Measurements from ENCODE around the gene PROZ. TPM values are rescaled to one million over a fixed set of nuclear protein-coding genes. Genes with fewer than 3 reads are reported as not detected.

PROZ gene
- total and polyA plus RNA-seq, 9 of the 15 experiments (the other 6 are each of a cell fraction or from before 2014, with no cell fraction given) = not detected

DNA sequence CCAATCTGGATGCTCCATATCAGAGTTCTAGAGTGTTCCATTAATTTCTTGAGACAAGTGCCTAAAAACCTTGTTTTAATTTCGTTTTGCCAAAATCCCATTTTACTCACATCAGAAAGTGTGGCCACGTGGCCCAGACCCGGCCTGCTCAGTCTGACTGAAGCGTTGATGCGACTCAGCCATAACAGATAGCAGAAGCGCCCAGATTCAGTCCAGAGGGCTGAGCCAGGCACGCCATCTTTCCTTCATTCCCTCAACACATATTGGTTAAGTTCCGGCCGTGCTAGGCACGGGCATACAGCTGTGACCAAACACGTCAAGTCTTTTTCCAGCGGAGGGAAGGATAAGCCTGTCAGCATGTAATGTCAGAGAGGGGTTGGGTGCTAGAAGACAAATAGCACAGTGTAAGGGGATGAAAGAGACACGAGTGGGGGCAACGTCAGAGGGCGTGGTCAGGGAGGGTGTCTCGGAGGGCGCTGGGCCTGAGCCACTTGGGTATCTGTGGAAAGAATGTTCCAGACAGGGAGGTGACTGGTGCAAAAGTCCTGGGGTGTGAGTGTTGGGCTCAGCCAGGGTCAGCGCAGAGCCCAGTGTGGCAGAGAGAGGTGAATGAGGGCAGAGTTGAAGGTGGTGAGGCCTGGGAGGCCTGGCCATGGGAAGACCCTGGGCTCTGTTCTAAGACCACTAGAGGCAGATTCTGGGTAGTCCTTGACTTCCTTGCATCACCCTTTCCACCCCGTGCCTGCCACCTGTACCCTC lies 32.8 kb upstream of the PROZ start:
- H4K20me1 ChIP-seq (replicated peaks; ENCODE audit: control insufficient read depth, insufficient read depth, low read length) = no peaks in the 10 kb centered on the region
- WGBS (ENCODE audit: insufficient coverage, low coverage, missing lambda C conversion rate) = 11% methylated on average over 16 of the region's 19 CpGs
- no peak for DNase-seq (ENCODE audit: extremely low read depth in 1 of 4, low spot score in 3 of 4)
- H3K36me3 ChIP-seq (ENCODE audit: control insufficient read depth, insufficient read depth, low read length) = no peaks in the 10 kb centered on the region
- H3K27ac ChIP-seq (ENCODE audit: extremely low read depth, low read depth, low read length) = no peak overlapping the region
- in situ Hi-C loops (cut with MboI) (no loop called here), intact Hi-C loops (cut with micrococcal nuclease) (no loop called here)
- H3K27me3 ChIP-seq (ENCODE audit: control insufficient read depth in 2 of 2, insufficient read depth in 2 of 2, low read length in 2 of 2) = peaks cover 0 to 49% of the 10 kb centered on the region in 2 experiments; a peak in 3 of 5 replicates
- H3K4me2 ChIP-seq (ENCODE audit: insufficient read depth, low read length) = no peak overlapping the region
- H3K9me3 ChIP-seq (replicated peaks; ENCODE audit: control insufficient read depth, insufficient read depth, low read depth, low read length) = no peaks in the 10 kb centered on the region
- no peaks in the 10 kb centered on the region for H3K9me1 ChIP-seq (ENCODE audit: control insufficient read depth, insufficient read depth, low read length)
- H3K4me1 ChIP-seq (replicated peaks in 1 of 2; ENCODE audit: control insufficient read depth in 2 of 2, insufficient read depth in 2 of 2, low read length in 2 of 2) = peaks cover 0 to 23% of the 10 kb centered on the region in 2 experiments; a peak in 2 of 5 replicates
- no TSS peak for BruUV-seq (replicated peaks)
- POLR2A ChIA-PET = no interaction called here
- H3K79me2 ChIP-seq (ENCODE audit: control insufficient read depth, insufficient read depth, low read length) = no peaks in the 10 kb centered on the region
- CTCF ChIA-PET (ENCODE audit: low intra/inter-chr PET ratio) = no interaction called here
- H3K4me3 ChIP-seq = no peak overlapping the region
- no peak for ATAC-seq
- no peak overlapping the region for H2AFZ ChIP-seq (ENCODE audit: low read depth, low read length)
- no peak overlapping the region for H3K9ac ChIP-seq (ENCODE audit: insufficient read depth in 1 of 2, low read depth in 2 of 2, low read length in 2 of 2)
- no peak for FAIRE-seq
- TF ChIP-seq ZNF324 (CRISPR knock-in tag; IDR thresholded peaks at IDR 0.05) = no peak
- no peak for TF ChIP-seq HNRNPL (IDR thresholded peaks at IDR 0.05; ENCODE audit: low read depth, low read length)
- TF ChIP-seq ERF (CRISPR knock-in tag; IDR thresholded peaks at IDR 0.05) = no peak
- TF ChIP-seq CHD1 (IDR thresholded peaks at IDR 0.05; ENCODE audit: low read length) = no peak
- no peak for TF ChIP-seq STAT5A (IDR thresholded peaks at IDR 0.05; ENCODE audit: borderline replicate concordance, low read length)
- no peak for TF ChIP-seq TAF15 (IDR thresholded peaks at IDR 0.05; ENCODE audit: low read depth, low read length)
- TF ChIP-seq SUPT5H (IDR thresholded peaks at IDR 0.05) = no peak
- TF ChIP-seq, protein P1, sequence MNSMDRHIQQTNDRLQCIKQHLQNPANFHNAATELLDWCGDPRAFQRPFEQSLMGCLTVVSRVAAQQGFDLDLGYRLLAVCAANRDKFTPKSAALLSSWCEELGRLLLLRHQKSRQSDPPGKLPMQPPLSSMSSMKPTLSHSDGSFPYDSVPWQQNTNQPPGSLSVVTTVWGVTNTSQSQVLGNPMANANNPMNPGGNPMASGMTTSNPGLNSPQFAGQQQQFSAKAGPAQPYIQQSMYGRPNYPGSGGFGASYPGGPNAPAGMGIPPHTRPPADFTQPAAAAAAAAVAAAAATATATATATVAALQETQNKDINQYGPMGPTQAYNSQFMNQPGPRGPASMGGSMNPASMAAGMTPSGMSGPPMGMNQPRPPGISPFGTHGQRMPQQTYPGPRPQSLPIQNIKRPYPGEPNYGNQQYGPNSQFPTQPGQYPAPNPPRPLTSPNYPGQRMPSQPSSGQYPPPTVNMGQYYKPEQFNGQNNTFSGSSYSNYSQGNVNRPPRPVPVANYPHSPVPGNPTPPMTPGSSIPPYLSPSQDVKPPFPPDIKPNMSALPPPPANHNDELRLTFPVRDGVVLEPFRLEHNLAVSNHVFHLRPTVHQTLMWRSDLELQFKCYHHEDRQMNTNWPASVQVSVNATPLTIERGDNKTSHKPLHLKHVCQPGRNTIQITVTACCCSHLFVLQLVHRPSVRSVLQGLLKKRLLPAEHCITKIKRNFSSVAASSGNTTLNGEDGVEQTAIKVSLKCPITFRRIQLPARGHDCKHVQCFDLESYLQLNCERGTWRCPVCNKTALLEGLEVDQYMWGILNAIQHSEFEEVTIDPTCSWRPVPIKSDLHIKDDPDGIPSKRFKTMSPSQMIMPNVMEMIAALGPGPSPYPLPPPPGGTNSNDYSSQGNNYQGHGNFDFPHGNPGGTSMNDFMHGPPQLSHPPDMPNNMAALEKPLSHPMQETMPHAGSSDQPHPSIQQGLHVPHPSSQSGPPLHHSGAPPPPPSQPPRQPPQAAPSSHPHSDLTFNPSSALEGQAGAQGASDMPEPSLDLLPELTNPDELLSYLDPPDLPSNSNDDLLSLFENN (IDR thresholded peaks at IDR 0.05; ENCODE audit: low read depth in 2 of 2, low read length in 2 of 2) = no peak
- no peak for TF ChIP-seq ZNF143 (CRISPR knock-in tag; IDR thresholded peaks at IDR 0.05)
- no peak for TF ChIP-seq SRSF9 (IDR thresholded peaks at IDR 0.05; ENCODE audit: borderline replicate concordance, low read depth, low read length)
- no peak for TF ChIP-seq BHLHE40 (IDR thresholded peaks at IDR 0.05; ENCODE audit: low read length)
- TF ChIP-seq, protein P2, sequence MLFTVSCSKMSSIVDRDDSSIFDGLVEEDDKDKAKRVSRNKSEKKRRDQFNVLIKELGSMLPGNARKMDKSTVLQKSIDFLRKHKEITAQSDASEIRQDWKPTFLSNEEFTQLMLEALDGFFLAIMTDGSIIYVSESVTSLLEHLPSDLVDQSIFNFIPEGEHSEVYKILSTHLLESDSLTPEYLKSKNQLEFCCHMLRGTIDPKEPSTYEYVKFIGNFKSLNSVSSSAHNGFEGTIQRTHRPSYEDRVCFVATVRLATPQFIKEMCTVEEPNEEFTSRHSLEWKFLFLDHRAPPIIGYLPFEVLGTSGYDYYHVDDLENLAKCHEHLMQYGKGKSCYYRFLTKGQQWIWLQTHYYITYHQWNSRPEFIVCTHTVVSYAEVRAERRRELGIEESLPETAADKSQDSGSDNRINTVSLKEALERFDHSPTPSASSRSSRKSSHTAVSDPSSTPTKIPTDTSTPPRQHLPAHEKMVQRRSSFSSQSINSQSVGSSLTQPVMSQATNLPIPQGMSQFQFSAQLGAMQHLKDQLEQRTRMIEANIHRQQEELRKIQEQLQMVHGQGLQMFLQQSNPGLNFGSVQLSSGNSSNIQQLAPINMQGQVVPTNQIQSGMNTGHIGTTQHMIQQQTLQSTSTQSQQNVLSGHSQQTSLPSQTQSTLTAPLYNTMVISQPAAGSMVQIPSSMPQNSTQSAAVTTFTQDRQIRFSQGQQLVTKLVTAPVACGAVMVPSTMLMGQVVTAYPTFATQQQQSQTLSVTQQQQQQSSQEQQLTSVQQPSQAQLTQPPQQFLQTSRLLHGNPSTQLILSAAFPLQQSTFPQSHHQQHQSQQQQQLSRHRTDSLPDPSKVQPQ (CRISPR knock-in tag; IDR thresholded peaks at IDR 0.05; ENCODE audit: borderline replicate concordance) = no peak
- no peak for TF ChIP-seq SREBF1 (IDR thresholded peaks at IDR 0.05; ENCODE audit: borderline replicate concordance, low read depth, low read length)
- no peak for TF ChIP-seq POLR2G (IDR thresholded peaks at IDR 0.05; ENCODE audit: low read depth, low read length)
- no peak for TF ChIP-seq KLF16 (IDR thresholded peaks at IDR 0.05)
- no peak for TF ChIP-seq POLR3A (IDR thresholded peaks at IDR 0.05; ENCODE audit: borderline replicate concordance, extremely low read depth, insufficient read depth, insufficient read length)

Measured in K562 (cell line).